ENCODE results near the gene ULK2.

DNA sequence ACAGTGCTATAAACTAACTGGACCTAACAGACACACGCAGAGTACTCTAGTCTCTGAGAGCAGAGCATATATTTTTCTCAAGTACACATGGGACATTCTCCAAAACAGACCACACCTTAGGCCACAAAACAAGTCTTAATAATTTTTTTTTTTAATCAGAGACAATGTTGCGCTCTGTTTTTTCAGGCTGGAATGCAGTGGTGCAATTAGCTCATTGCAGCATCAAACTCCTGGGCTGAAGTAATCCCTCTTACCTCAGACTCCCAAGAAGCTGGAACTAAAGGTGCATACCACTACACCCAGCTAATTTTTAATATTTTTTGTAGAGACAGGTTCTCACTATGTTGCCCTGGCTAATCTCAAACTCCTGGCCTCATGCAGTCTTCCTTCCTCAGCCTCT is 37.7 kb downstream of the ULK2 start:
- no peak for TF ChIP-seq EZH2phosphoT487 (IDR thresholded peaks at IDR 0.05; ENCODE audit: borderline replicate concordance)
- no peak for TF ChIP-seq CTCF (conservative IDR thresholded peaks at IDR 0.05; ENCODE audit: low read length)

Measured in Loucy (cell line).